ENCODE data around the gene EPHX1. TPM values are rescaled to one million over a fixed set of nuclear protein-coding genes. Genes with fewer than 3 reads are reported as not detected.

EPHX1 gene
- total RNA-seq, 1 donor from 2014 or later, result 39.2 TPM

DNA sequence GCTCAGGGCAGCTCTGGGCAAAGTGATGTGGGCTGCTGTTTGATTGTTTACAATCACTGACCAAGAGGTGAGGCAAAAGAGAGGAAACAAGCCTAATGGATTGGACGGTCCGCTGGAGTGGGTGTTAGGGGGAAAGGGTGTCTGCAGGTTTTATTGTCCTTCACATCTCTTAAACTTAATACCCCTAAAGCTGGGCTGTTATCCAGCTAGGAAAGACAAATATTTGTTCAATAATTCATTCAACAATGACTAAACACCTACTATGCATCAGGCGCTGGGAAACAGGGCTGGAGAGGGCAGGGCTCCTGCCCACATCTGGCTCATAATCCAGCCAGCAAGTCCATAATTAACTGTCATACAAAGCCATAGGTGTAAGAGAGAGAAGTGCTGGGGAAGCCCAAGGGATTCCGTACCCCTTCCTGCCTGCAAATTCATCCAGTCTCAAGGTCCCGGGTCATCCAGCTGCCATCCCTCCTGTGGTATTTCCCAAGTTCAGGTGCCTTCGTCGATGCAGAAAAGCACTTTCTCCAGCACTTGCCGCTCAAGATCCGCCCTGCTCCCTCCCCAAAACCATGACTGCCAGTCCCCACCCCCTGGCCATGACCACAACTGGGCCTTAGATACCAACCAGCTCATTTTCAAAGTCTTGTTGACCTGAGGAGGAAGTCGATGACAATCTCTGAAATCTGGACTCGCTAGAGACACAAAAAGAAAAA is 61.6 kb downstream of the EPHX1 start:
- DNase-seq (ENCODE audit: low spot score), result no peak
- intact Hi-C loops (cut with DNase I), result no loop called here

DNA sequence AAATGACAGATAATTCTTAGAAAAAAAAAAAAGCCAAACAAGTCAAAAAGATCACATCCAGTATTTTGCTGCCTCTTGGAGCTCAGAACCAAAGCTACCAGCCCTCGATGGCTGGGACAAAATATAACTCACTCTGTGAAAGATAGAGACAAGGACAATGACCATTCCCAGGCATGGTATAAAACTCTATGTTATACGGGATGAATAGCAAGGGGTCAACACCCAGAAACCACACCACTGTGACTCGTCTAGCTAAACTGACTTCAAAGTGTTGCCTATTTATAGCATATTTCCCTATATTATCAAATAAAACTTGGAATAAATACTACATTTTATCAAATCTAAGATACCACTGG is 62.1 kb downstream of the EPHX1 start:
- intact Hi-C loops (cut with DNase I), result no loop called here
- no peak for DNase-seq (ENCODE audit: low spot score)

DNA sequence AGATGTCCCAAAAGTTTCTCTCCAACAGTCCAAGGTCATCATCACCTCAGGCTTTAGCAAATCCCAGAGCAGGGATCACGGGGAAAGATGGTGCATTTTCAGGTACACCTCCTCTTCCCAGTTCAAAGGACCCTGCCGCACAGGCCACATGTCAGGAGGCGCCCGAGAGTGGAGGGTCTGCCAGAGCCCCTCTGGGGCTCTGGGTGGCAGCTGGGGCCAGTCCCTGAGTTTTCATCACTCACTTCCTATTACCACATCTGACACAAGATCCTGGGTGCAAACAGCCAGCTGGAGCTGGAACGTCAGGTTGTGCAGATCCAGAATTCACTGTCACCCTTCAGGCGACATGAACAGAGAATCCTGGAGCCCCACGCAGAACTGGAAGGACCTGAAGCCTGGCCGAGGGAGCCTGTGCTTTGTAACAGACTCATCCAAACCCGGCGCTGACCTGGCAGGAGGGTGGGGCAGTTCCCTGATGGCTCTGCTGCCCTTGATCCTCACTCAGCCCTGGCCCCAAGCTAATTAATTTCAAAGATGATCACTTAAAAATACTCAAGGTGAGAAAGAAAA is 63.4 kb downstream of the EPHX1 start:
- intact Hi-C loops (cut with DNase I), result no loop called here
- no peak for DNase-seq (ENCODE audit: low spot score)

DNA sequence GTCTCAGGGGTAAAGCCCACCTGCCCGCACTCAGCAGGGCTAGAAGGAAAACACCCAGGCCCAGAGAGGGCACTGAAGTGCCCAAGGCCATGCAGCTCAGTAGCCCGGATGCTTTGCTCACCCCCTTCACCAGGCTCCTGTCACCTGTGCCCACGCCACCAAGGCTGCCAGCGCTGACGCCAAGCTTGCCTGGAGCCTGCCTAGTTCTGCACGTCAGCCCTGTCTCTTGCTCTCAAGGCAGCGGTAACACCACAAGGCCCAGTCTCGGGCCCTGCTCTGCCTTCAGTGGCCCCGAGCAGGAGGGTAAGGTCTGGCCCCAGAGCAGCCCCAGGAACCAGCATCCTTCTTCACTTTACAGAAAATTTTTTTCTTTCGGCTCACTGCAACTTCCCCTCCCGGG is 64.5 kb downstream of the EPHX1 start:
- DNase-seq (ENCODE audit: low spot score), result no peak

DNA sequence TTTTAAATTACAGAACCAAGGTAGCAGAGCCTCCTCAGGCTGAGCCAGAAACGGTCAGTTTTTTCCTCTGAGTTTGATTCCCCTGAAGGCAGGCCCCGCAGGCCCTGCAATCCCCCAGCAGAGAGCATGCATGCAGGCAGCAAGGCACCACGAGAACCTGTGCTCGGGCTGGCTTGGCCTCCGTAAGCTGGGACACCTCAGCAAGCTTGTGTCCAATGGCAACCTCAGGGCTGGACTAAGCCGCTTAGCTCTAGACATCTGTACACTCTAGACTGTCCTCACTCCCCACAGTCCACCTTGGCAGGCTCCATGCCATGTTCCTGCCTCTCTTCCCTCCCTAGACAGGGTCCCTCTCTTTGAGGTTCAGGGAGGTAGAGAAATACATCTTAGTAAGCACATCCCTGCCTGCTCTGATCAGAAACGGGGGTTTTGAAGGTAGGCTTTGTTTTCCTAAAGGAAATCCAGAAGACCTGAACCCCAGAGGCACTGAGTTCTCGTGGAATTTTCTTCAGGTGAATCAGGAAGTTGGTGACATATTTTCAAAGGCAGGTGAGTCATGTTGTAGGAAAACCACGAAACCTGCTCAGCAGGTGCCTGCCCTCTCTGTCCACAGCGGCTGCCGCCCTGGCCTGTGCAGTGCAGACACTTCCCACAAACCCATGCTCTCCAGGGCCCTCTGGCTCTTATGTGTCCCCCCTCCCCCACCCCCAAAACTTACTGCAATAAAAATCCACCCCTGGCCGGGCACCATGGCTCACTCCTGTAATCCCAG is 65.3 kb downstream of the EPHX1 start:
- DNase-seq (ENCODE audit: low spot score), result no peak
- intact Hi-C loops (cut with DNase I), result no loop called here

More for the DNA sequence above, 64.5 kb downstream of the EPHX1 start:
- intact Hi-C loops (cut with DNase I), result no loop called here

DNA sequence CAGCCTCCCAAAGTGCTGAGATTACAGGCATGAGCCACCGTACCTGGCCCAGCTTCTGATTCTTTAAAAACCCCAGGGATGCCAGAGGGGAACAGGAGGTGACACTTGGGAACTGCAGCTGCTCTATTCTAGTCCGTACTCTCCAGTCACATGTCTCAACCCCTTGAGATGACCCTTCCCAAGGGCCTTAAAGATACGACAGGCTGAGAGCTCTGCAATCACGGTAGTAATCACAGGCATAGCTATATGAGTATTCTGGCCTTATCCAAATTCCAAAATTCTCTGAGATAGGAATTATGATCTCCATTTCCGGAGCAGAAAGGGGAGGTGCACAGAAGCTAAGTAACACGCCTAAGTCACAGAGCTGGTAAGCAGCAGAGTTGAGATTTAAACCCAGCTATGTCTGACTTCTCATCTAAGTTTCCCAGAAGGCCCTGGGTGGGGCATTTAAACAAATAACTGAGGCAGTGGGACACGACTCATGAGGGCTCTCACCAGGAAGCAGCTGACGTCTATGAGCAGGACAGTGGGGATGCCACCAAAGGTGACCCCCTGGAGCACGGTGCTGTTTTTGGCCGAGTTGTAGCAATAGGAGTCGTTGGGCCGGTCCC is 67.1 kb downstream of the EPHX1 start:
- DNase-seq (ENCODE audit: low spot score), result no peak

DNA sequence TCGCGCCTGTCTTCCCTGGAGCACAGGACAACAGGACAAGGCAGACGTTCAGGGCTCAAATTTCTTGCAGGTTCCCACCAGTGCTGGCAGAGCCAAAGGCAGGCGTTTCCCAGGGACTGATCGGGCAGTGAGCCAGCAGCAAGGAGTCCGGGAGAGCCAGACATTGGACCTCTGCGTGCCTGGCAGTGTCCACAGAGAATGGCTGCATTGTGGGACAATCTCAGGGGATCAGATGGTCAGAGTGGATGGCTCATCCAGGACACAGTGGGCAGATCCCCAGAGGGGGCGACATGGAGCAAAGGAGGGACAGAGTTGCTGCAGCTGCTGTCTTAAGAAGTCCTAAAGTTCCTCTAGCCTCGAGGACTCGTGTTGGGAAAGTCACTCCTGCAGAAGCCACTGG is 67.7 kb downstream of the EPHX1 start:
- intact Hi-C loops (cut with DNase I), result no loop called here
- no peak for DNase-seq (ENCODE audit: low spot score)

More for the DNA sequence above, 67.1 kb downstream of the EPHX1 start:
- intact Hi-C loops (cut with DNase I), result no loop called here

DNA sequence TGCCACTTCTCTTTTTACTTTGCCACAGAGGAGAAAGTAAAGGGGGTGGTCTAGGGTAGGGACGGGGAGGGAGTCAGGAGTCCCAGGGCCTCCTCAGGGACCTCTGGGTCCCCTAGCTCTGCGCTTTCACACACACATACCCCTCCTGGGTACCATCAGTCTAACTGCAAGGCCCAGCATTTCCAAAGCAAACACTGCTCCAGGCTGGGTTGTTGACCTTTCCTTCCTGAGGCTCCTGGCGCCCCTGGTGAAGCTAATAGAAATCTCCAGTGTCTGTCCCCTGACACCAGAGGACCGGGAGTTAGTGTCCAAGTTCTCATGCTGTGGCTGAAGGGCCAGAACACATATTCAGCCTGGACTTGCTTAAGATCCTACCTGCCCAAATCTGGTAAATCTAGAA is 68.4 kb downstream of the EPHX1 start:
- no peak for DNase-seq (ENCODE audit: low spot score)
- intact Hi-C loops (cut with DNase I), result no loop called here

DNA sequence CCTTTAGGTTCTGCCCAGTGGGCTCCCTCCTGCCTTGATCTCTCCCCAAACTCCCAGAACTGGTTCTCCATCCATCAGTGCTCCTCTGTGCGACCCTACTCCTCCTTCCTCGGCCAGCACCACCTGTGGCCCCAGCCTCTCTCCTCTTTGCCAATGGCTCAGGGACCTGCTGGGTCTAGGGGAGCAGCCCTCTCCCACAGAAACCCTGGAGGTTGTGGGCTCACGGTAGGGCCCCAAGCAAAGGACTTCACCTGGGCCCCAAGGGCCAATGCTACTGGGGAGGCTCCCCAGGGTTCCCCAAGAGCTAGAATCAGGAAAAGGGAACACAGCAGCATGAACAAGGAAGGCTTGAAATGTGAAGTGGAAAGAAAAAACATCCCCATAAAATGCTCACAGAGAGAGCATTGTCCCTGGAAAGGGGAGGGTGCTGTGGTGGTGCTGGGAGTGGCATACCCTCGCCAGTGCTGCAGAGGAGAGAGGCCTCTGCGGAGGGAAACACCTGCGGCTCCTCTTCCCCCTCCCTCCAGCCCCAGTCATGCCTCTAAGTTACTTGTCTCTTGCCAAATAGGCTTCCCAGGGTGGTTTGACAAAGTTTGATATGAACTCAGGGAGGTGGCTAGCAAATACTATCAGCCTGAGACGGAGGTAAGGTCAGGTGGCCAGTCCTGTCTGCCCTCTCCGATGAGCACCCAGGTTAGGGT is 69.7 kb downstream of the EPHX1 start:
- intact Hi-C loops (cut with DNase I), result loop anchor here (5.0 kb wide), 1 partner anchor 67 kb away; the partner anchor contains the start of gene EPHX1
- no peak for DNase-seq (ENCODE audit: low spot score)

DNA sequence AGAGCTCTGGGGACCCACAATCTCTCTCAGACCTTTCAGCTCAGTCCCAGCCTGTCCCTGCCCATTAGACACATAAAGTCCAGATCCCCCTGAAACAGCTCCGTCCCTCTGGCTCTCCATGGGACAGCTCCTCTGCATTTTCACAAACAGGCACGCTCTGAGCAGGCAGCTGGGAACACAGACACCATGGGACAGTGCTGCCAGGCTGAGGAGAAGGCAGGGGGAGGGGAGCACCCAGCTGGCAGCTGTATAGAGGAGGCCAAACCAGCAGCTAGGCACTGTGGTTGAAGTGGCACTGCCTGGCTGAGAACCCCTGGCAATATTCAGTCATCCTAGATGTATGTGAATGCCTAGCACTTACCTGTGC is 70.3 kb downstream of the EPHX1 start:
- intact Hi-C loops (cut with DNase I), result loop anchor here (5.0 kb wide), 1 partner anchor 68 kb away; the partner anchor contains the start of gene EPHX1
- no peak for DNase-seq (ENCODE audit: low spot score)

DNA sequence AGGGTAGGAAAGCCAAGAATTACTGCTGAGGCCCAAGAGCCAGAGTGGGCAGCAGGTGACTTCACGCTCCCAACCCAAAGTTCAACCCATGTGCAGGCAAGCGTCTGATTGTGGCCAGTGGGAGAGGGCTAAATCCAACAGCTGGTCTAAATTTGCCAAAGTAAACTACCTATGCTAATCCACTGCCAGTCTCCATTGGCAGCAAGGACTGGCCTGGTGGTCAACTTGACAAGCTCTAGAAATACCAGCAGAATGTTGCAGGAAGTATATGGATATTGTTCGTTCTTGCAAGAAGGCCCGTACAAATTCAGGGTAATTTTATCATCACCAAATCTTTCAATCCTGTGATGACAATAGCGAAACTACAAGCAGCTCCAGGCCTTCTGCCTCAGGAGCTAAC is 70.7 kb downstream of the EPHX1 start:
- intact Hi-C loops (cut with DNase I), result loop anchor here (5.0 kb wide), 1 partner anchor 68 kb away; the partner anchor contains the start of gene EPHX1

DNA sequence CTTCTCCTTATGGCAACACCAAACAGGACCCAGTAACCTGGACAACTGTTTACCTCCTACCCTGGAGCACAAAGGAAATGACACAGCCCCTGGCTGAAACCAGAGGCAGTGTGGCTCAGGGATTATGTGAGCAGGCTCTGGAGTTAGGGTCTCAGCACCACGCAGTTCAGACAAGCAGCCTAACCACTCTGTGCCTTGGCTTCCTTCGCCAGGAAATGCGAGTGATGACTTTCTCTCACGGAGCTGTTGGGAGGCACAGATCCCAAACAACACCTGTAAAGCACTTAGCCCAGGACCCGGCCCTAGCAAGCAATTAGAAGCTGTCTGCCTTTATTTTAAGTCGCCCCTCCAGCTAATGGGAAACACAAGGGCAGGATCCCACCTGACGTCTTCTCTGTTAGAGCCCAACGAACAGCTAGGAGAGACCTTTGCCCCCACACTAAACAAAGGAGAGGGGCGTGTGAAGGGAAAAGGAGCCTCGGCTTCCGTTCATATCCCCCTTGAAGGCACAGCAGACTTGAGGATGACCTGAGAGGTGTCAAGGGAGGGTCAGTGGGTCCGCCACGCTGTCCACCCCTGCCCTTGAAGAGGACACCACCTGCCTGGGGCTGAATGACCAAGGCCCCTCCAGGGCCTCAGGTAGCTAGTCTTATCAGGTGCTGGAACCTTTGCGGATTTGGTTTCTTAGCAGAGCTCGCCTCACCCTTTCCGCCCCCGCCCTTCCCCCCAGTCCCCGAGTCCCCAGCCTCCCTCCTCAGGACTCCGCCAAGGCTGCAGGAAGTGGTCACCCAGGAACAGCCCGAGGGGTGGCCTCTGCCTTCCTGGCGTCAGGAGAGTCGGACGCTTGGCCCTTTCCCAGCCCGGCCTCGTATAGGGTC is 71.4 kb downstream of the EPHX1 start:
- intact Hi-C loops (cut with DNase I), result loop anchor here (5.0 kb wide), 1 partner anchor 69 kb away; the partner anchor contains the start of gene EPHX1
- peak; percentile 81 for DNase-seq (ENCODE audit: low spot score)

More for the DNA sequence above, 70.7 kb downstream of the EPHX1 start:
- no peak for DNase-seq (ENCODE audit: low spot score)

DNA sequence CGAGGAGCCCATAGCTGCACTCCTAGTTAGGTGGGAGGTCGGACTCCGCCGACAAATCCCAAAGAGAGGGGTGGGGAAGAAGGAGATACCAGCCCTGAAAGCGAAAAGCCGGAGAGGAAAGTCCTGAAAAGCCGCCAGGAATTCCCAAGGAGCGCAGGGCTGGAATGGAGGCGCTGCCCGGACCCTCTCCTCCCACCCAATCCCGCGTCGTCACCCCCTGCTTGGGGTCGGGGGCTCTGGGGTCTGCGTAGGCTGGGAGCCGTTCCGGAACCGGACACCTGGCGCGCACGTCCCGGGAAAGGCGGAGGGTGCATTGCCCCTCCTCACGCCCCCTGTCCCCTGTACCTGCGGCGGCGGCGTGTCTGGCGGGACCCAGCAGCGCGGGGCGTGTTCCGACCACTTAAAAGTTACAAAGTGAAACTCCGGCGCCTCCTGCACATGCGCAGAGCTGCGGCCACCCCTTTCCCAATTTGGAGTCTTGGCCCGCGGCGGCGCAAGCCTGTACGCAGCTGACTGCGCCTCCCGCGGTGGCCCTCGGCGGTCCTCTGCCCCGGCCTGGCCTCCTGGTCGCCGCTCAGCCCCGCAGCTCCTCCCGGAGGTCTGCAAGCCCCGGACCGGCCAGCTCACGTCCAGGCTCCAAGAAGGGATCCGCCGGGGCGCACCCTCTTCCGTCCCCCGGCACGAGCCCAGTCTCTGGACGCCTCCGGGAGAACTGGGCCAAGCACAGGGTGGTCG is 72.2 kb downstream of the EPHX1 start, which contains the start of gene TMEM63A:
Gene TMEM63A (minus strand): TSS at position 422 of the 735 bp plus-strand sequence. CDS start 4,800 bp downstream, outside the sequence.
- intact Hi-C loops (cut with DNase I), result loop anchor here (1.0 to 5.0 kb wide), 2 partner anchors 42 to 70 kb away; partner anchors contain the start of genes EPHX1 and PYCR2
- DNase-seq (ENCODE audit: low spot score), result peak; percentile 96

DNA sequence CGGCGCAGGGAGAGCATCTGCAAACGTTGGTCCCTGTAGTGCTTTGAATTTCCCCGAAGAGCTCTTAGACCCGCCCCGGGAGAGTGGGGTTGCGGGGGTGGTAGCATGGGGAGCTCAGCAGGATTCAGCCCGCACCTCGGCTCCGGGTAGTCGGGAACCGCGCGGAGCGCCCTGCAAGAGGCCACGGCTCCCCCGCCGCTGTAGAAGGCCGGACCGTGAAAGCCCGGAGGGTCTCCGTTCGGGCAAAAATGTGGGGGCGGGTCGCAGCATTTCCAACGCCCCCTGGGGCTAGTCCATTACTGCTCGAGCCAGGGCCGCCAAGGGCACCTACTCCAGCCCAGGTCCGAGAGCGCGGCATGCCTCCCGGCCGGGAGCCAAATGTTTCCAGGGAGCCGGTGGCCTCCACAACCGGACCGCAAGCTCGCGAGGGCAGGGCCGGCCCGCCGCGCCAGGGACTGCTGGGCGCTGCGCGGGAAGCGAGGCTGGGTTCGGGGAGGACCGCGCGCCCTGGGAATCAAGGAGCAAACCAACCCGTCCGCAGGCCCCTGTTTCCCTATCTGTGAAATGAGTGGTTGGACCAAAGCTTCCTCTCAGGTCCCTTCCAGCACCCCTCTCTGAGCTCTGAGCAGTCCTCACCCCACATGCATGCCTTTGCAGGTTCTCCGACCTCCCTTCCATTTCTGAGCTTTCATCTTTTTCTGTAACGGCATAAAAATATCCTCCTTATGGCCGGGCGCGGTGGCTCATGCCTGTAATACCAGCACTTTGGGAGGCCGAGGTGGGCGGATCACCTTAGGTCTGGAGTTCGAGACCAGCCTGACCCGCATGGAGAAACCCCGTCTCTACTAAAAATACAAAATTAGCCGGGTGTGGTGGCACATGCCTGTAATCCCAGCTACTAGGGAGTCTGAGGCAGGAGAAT is 73.0 kb downstream of the EPHX1 start:
- intact Hi-C loops (cut with DNase I), result loop anchor here (1.0 to 5.0 kb wide), 2 partner anchors 41 to 71 kb away; partner anchors contain the start of genes EPHX1 and PYCR2
- DNase-seq (ENCODE audit: low spot score), result peak; percentile 84

DNA sequence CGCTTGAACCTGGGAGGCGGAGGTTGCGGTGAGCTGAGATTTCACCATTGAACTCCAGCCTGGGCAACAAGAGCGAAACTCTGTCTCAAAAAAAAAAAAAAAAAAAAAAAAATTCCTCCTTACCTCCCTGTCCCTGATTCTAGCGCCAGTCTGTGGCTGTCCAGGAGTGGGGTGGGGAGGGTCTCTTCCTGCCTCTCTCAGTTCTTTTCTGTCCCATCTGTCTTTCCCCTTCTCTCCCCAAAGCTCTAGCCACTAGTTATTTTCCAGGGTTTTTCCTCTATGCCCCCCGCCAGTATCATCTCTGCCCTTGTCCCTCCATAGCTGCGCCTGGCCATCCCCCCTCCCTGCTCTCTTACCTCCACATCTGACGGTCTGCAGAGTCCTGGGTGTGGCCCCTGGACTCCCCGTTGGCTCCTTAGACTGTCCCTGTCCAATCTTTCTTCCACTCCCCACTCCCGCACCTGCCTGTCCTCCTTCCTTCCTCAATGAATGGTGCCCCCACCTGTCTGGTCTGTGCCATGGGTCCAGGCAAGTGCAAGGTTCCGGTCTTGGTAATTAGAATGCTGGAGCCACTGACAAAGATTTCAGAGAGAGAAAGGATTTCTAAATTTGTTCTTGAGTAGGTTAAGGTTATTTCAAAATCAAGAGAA is 73.8 kb downstream of the EPHX1 start:
- no peak for DNase-seq (ENCODE audit: low spot score)

DNA sequence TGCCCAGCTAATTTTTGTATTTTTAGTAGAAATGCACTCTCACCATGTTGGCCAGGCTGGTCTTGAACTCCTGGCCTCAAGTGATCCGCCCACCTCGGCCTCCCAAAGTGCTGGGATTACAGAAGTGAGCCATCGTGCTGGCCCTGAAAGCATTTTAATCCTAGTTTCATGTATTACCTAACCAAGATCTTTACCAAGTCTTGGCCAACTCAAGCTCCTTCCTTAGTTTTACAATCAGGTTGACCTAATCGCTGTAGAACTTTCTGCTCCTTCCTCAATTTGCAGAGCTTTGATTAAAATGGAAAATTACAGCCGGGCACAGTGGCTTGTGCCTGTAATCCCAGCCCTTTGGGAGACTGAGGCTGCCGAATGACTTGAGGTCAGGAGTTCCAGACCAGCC is 75.4 kb downstream of the EPHX1 start:
- DNase-seq (ENCODE audit: low spot score), result no peak
- intact Hi-C loops (cut with DNase I), result no loop called here

More for the DNA sequence above, 73.8 kb downstream of the EPHX1 start:
- intact Hi-C loops (cut with DNase I), result loop anchor here (5.0 kb wide), 1 partner anchor 71 kb away; the partner anchor contains the start of gene EPHX1
